HG02642 (cell line): Measurements from ENCODE around the gene FOSB.

ENCODE experiments used
- ATAC-seq: cut with Tn5 transposase; IDR thresholded peaks from one replicate; pipeline ENCODE4 v1.9.1; 2021; ENCODE audit warnings: mild to moderate bottlenecking; ENCODE audit not compliant: unreplicated experiment, poor library complexity

The FOSB gene

GRCh38 chr19:45464274-45464673, 3.5 kb upstream of the FOSB start:
- no peak for ATAC-seq

GRCh38 chr19:45464852-45465441, 2.8 kb upstream of the FOSB start:
- ATAC-seq, result no peak

GRCh38 chr19:45467115-45467455, 711 bp upstream of the FOSB start:
- ATAC-seq, result no peak

- no peak for ATAC-seq
Observed at GRCh38 chr19:45468159-45468651, 409 bp downstream of the FOSB start.

GRCh38 chr19:45468803-45469131, 971 bp downstream of the FOSB start:
- ATAC-seq, result peak; percentile 28

- ATAC-seq, result peak; percentile 64
Observed at GRCh38 chr19:45469132-45469944, 1.5 kb downstream of the FOSB start.

GRCh38 chr19:45469945-45470761, 2.4 kb downstream of the FOSB start:
- ATAC-seq, result no peak

GRCh38 chr19:45470762-45471081, 2.9 kb downstream of the FOSB start:
- no peak for ATAC-seq

GRCh38 chr19:45471111-45471930, 3.5 kb downstream of the FOSB start:
- no peak for ATAC-seq

GRCh38 chr19:45471931-45472562, 4.3 kb downstream of the FOSB start:
- ATAC-seq, result no peak

GRCh38 chr19:45472563-45473366, 5.0 kb downstream of the FOSB start:
- no peak for ATAC-seq

GRCh38 chr19:45473367-45473681, 5.5 kb downstream of the FOSB start:
- no peak for ATAC-seq

GRCh38 chr19:45473682-45474605, 6.1 kb downstream of the FOSB start:
- ATAC-seq, result no peak

GRCh38 chr19:45474606-45475521, 7.1 kb downstream of the FOSB start:
- ATAC-seq, result no peak

GRCh38 chr19:45475537-45476291, 7.9 kb downstream of the FOSB start:
- ATAC-seq, result no peak

- ATAC-seq, result no peak
Observed at GRCh38 chr19:45476304-45476703, 8.5 kb downstream of the FOSB start.

GRCh38 chr19:45477186-45477585, 9.4 kb downstream of the FOSB start:
- ATAC-seq, result no peak
